ENCODE data around the gene ESYT1.
"Not testable (repeated sequence)": the region's sequence is repeated elsewhere in the genome, so short reads cannot be mapped to it uniquely, and the experiment has no call there.

Gene ESYT1

DNA sequence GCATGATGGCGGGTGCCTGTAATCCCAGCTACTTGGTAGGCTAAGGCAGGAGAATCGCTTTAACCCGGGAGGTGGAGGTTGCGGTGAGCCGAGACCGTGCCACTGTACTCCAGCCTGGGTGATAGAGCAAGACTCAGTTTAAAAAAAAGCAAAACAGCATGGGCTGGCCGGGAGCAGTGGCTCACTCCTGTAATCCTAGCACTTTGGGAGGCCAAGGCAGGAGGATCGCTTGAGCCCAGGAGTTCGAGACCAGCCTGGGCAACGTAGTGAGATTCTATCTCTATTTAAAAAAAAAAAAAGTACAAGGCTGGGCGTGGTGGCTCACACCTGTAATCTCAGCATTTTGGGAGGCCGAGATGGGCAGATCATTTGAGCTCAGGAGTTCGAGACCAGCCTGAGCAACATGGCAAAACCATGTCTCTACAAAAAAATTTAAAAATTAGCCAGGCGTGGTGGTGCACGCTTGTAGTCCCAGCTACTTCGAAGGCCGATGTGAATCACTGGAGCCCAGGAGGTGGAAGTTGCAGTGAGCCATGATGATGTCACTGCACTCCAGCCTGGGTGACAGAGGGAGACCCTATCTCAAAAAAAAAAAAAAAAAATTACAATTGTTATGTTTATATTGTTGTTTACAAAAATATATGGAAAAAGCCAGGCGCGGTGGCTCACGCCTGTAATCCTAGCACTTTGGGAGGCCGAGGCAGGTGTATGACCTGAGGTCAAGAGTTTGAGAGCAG lies 28.6 kb downstream of the ESYT1 start:
- DNase-seq (ENCODE audit: low spot score): not testable (repeated sequence)

DNA sequence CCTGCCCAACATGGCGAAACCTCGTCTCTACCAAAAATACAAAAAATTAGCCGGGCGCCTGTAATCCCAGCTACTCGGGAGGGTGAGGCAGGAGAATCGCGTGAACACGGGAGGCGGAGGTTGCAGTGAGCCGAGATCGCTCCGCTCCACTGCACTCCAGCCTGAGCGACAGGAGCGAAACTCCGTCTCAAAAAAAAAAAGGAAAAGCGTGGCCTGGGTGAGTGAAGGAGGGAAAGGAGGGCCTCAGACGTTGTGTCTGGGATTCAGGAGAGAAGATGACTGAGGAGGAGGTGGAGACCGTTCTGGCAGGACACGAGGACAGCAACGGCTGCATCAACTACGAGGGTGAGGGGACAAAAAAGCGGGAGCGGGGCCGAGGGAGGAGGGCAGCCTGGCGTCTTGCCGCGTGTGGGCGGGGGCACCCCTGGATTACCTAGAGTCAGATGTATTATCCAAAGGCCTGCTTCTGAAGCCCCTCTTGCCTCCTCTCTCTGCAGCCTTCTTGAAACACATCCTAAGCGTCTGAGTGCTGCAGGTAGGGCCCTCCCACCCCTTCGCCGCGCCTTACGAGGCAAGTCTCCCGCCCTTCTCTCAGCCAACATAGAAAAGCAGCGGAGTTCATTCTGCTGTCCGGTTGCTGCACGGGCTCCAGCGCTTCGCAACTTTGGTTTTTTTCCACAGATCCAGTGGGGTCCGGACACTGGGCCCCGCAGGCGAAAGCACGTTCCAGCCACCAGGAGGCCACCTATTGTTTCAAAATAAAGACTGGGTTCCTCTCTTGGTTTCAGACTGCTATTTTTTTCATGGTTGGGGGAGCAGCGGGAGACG lies 29.3 kb downstream of the ESYT1 start:
- DNase-seq (ENCODE audit: low spot score): peak; percentile 33

- DNase-seq (ENCODE audit: low spot score): peak; percentile 97
Measured at GRCh38 chr12:56158029-56158925, 30.2 kb downstream of the ESYT1 start, which contains the start of gene MYL6. Gene MYL6 (plus strand): TSS chr12:56158359. CDS start chr12:56158402, 43 bp downstream.

DNA sequence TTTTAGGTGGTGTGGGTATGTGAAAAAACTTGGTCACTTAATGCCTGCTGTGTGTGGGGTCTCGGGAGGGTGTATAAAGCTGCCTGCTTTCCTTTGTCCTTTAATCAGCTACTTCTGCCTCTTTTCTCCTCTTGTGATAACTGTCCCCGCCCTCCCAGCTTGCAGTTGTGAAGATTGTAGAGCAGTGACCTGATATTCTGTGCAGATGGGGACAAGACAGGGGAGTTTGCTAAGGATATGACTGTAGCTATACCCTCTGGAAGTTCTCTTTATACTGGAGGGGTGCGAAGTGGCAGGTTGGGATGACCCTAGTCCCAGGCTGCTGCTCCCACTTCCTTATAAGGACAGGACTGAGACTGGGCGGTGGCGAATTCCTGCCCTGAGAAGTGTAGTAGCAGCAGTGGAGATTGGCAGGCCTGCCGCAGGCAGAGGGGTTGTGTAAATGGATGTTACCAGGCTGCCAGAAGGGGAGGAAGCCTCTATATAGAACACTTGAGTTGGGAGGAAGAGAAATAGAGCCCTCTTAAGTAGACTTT lies 30.9 kb downstream of the ESYT1 start:
- DNase-seq (ENCODE audit: low spot score): peak; percentile 59

GRCh38 chr12:56159482-56160192 lies 31.6 kb downstream of the ESYT1 start:
- no peak for DNase-seq (ENCODE audit: low spot score)

- no peak for DNase-seq (ENCODE audit: low spot score)
Measured at GRCh38 chr12:56160193-56160763, 32.2 kb downstream of the ESYT1 start.

GRCh38 chr12:56160894-56161689 lies 33.0 kb downstream of the ESYT1 start:
- DNase-seq (ENCODE audit: low spot score): no peak

- no peak for DNase-seq (ENCODE audit: low spot score)
Measured at GRCh38 chr12:56161690-56162351, 33.8 kb downstream of the ESYT1 start.

DNA sequence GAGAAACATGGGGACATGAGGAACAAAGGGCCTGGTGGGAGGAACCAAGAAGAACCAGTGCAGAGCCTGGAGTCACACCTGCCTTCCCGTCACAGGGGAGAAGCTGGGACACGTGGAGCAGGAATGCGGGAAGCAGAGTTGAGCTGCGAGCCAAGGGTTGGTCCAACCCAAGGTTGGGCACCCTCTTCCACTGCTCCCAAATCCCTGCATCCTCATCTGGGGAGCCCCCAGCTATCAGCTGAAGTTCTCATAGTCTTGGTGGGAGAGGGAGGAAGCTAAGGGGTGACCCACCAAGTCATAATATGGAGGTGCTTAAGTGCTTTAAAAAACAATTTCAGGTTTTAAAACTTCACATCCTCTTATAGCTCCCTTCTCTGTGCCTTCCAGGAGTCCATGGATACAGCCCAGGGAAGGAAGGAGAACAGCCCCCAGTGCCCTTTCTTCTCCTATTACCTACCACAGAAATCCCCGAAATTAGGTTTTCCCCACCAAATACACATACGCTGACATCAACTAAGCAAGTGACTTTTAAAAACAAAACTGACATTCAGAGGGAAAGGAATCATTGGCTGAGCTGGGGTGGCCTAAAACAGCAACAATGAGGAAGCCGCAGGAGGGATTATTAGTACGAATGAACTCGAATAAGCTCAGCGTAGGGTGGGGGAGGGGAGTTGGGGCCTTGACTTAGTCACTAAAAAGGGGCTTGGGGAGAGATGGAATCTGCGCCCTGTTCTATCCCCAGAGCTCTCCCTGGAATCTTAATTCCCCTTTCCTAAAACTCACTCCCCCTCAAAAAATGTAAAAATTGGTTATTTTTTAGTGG lies 34.6 kb downstream of the ESYT1 start:
- DNase-seq (ENCODE audit: low spot score): no peak

GRCh38 chr12:56163533-56164344 lies 35.7 kb downstream of the ESYT1 start:
- no peak for DNase-seq (ENCODE audit: low spot score)

GRCh38 chr12:56164345-56164729 lies 36.3 kb downstream of the ESYT1 start:
- no peak for DNase-seq (ENCODE audit: low spot score)

DNA sequence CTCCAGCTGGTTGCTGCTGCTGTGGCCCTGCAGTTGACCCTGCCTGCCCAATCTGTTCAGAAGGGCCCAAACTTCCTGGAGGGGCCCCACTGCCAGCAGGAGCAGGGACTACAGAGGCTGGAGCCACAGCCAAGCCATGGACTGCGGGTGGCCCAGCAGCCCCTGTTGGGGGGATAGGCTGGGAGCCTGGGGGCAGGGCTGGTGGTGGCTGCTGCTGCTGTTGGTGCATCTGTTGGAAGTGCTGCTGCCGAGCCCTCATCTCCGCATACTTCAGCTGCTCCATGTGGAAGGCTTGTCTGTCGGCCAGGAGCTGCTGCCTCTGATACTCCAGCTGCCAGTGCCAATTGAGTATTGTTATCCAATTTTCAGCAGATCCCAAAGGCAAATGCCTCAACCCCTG lies 37.3 kb downstream of the ESYT1 start:
- DNase-seq (ENCODE audit: low spot score): no peak

DNA sequence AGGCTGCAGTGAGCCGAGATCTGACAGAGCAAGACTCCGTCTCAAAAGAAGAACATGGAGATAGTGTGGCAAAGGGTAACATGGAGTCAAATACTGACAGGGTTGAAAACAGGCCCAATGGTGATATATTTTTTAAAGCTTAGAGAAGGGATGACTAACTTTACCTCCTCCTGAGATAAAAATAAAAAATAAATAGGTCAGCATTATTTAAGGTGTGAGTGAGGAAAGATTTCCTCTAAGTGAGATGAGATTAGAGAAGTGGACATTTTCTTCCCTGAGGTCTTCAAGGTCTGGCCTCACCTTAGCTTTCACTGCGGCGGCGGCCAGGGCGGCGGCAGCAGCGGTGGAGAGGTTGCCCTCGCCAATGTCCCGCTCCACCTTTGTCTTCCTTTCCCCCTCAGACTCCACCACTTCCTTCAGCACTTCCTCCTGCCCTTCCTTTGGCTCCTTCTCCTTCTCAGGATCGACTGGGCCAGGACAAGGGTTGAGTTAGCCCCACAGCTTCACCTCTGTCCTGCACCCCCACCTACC lies 41.2 kb downstream of the ESYT1 start:
- DNase-seq (ENCODE audit: low spot score): no peak

DNA sequence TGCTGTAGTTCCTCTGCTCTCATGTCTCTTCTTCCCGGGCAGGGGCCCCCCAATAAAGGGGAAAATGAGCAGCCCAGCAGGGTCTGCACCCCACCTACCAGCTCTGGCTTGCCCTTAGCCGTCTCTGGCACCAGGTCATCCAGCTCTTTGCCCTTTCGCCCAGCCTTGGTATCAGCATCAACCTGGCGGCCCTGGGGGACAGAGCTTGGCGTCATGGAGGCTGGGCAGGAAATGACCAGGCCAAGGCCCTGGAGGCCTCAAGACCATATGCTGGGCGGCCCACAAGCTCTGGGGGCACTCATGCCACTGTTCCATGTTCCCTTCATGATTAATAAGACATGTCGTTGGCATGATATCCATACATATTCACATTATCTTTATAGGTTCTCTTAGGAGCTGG lies 44.8 kb downstream of the ESYT1 start:
- no peak for DNase-seq (ENCODE audit: low spot score)

DNA sequence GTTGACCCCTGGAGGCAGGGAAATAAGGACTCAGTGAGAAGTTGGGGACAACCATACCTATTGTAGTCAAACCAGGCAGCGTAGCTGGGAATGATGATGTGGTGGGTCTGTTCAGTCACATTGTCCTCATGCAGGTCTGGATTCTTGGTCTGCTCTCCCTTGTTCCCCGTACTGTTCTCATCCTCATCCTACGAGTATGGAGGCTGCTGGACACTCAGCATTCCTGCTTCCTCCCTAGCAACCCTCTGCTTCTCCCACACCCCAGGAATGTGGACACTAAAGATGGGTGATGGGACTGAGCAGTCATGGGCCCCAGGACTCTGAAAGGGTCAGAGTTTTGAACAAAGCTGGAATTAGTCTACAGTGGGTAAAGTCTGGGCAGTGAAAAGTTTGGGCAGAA lies 50.3 kb downstream of the ESYT1 start:
- no peak for DNase-seq (ENCODE audit: low spot score)

GRCh38 chr12:56186957-56187356 lies 58.9 kb downstream of the ESYT1 start:
- DNase-seq (ENCODE audit: low spot score): no peak

DNA sequence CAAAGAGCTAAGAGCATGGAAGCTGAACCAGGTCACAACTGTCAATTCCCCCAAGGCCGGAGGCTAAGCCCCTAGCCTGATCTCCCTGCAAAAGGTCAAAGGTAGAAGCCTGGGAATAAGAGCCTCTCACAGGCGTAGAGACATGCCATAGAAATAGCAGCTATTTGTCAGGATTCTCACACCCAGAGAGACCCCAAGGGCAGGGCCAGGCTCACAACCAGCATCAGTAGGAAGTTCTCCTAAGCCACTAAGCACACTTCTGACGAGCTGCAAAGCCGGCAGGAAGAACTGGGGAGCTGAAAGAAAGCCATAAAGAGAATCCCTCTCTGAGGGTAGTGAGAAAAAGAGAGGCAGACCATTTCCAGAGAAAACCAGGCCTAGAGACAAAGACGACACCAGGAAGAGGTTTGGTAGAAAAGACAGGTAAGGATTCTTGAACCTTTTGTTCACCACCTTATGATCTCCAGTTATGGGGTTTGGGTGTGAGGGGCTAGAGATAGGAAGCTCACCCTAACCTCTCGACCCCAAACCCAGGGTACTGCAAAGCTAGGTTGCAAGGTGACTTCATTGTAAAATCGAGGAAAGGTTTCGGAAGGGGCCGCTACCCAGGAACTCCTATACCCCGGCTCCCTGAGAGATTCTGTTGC lies 60.2 kb downstream of the ESYT1 start:
- no peak for DNase-seq (ENCODE audit: low spot score)
